Neuronal stem cell (in vitro differentiated cells): ENCODE measurements around the gene KLHL6.

ENCODE experiments used
- DNase-seq: peaks from one replicate; pipeline ENCODE4 v3.0.0-alpha.2; 2013; ENCODE audit warnings: low spot score
- H2AFZ ChIP-seq: one replicate; pipeline ENCODE4 v1.6.1; 2013; ENCODE audit warnings: mild to moderate bottlenecking, low read length, inconsistent platforms
- H2AK5ac ChIP-seq: 2 replicates; pipeline ENCODE4 v1.6.1; 2013; ENCODE audit warnings: low read depth, mild to moderate bottlenecking, inconsistent platforms, low read length, moderate library complexity, mixed read lengths
- H2BK120ac ChIP-seq: 2 replicates; pipeline ENCODE4 v1.6.1; 2013; ENCODE audit warnings: low read depth, mild to moderate bottlenecking, inconsistent platforms, low read length, moderate library complexity, mixed read lengths
- H2BK12ac ChIP-seq: one replicate; pipeline ENCODE4 v1.6.1; 2013; ENCODE audit warnings: low read length, inconsistent platforms
- H2BK15ac ChIP-seq: 2 replicates; pipeline ENCODE4 v1.6.1; 2013; ENCODE audit warnings: mild to moderate bottlenecking, low read length, inconsistent platforms, mixed read lengths
- H2BK5ac ChIP-seq: one replicate; pipeline ENCODE4 v1.6.1; 2013; ENCODE audit warnings: inconsistent platforms, mild to moderate bottlenecking, low read length, moderate library complexity
- H3K14ac ChIP-seq: one replicate; pipeline ENCODE4 v1.6.1; 2013; ENCODE audit warnings: low read length, inconsistent platforms
- H3K18ac ChIP-seq: 2 replicates; pipeline ENCODE4 v1.6.1; 2013; ENCODE audit warnings: low read length, inconsistent platforms
- H3K23ac ChIP-seq: 2 replicates; pipeline ENCODE4 v1.6.1; 2013; ENCODE audit warnings: low read depth, mild to moderate bottlenecking, mixed read lengths, low read length, inconsistent platforms; ENCODE audit not compliant: poor library complexity
- H3K27ac ChIP-seq: replicated peaks from 3 replicates; pipeline ENCODE4 v1.5.1; 2013; ENCODE audit warnings: low read length, inconsistent platforms
- H3K27me3 ChIP-seq, 3 experiments: 2 replicates each; pipeline ENCODE4 v1.6.1; 2013; ENCODE audit warnings: low read length in 3 of 3, mild to moderate bottlenecking in 2 of 3, inconsistent platforms in 1 of 3, low read depth in 1 of 3, mixed read lengths in 1 of 3, moderate library complexity in 1 of 3; ENCODE audit not compliant: control insufficient read depth in 3 of 3, insufficient read depth in 3 of 3
- H3K36me3 ChIP-seq, 2 donors: replicated peaks in 1 of 2; 2 replicates each; pipeline ENCODE4 v1.6.1; 2013; ENCODE audit warnings: low read length in 2 of 2; ENCODE audit not compliant: control insufficient read depth in 2 of 2, insufficient read depth in 2 of 2
- H3K4ac ChIP-seq: 2 replicates; pipeline ENCODE4 v1.6.1; 2013; ENCODE audit warnings: inconsistent platforms, mild to moderate bottlenecking, low read length, moderate library complexity
- H3K4me1 ChIP-seq, 2 donors: 1 replicate in 1 of 2; 2 replicates in 1 of 2; pipeline ENCODE4 v1.6.1; 2013; ENCODE audit warnings: low read length in 2 of 2, low read depth in 1 of 2; ENCODE audit not compliant: control insufficient read depth in 2 of 2, insufficient read depth in 1 of 2
- H3K4me2 ChIP-seq: one replicate; pipeline ENCODE4 v1.6.1; 2013; ENCODE audit warnings: mild to moderate bottlenecking, low read length, inconsistent platforms; ENCODE audit not compliant: insufficient read depth, poor library complexity, severe bottlenecking
- H3K4me3 ChIP-seq, 2 donors: 2 replicates each; pipeline ENCODE4 v1.5.1; 2013; ENCODE audit warnings: low read length in 2 of 2, mild to moderate bottlenecking in 2 of 2, inconsistent platforms in 1 of 2, moderate library complexity in 1 of 2
- H3K79me1 ChIP-seq: one replicate; pipeline ENCODE4 v1.6.1; 2013; ENCODE audit warnings: low read depth, mild to moderate bottlenecking, inconsistent platforms, low read length, moderate library complexity
- H3K9ac ChIP-seq: one replicate; pipeline ENCODE4 v1.6.1; 2013; ENCODE audit warnings: mild to moderate bottlenecking, low read depth, low read length, inconsistent platforms; ENCODE audit not compliant: poor library complexity
- H3K9me3 ChIP-seq, 2 donors: replicated peaks in 1 of 2; 2 replicates each; pipeline versions ENCODE3 to v1.6.1; 2013; ENCODE audit warnings: low read length in 2 of 2, mild to moderate bottlenecking in 2 of 2, inconsistent platforms in 1 of 2, low read depth in 1 of 2, mixed read lengths in 1 of 2, moderate library complexity in 1 of 2; ENCODE audit not compliant: control insufficient read depth in 2 of 2, insufficient read depth in 1 of 2
- H4K8ac ChIP-seq: one replicate; pipeline ENCODE4 v1.6.1; 2013; ENCODE audit warnings: low read depth, mild to moderate bottlenecking, inconsistent platforms, low read length, moderate library complexity
- H4K91ac ChIP-seq: one replicate; pipeline ENCODE4 v1.6.1; 2013; ENCODE audit warnings: low read length, low read depth, mild to moderate bottlenecking, inconsistent platforms; ENCODE audit not compliant: poor library complexity
- WGBS, 2 donors: extraction: QIAGEN DNeasy Blood & Tissue Kit; methylation state at CpG; one replicate each; pipeline ENCODE4 v1.1.7; 2013; ENCODE audit warnings: missing lambda C conversion rate in 2 of 2, mixed read lengths in 1 of 2; ENCODE audit not compliant: insufficient read length in 2 of 2, insufficient replicate concordance in 1 of 2; ENCODE audit errors: extremely low coverage in 2 of 2; 5-methylcytosine and 5-hydroxymethylcytosine counted together

Gene KLHL6

DNA sequence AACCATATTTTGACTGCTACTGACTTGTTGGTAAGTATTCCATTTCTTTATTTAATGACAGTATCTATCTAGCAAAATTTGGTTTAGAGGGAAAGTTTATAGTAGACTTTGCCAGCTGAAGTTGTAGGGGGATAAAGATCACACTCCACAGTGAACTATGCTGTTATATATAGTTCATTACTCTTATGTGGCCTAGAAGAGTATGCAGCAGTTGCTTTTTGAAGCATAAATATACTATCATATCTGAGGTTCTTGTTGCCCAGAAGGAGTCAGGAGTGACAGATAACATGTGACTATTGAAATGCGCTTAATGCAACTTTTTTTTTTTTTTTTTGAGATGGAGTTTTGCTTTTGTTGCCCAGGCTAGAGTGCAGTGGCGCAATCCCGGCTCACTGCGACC is 101.4 kb downstream of the KLHL6 start:
- no peak for DNase-seq
- peaks cover 0 to 5% of the 10 kb centered on the region in 2 donors for H3K9me3 ChIP-seq

GRCh38 chr3:183449791-183450190 is 105.7 kb downstream of the KLHL6 start:
- Histone ChIP-seq H3K18ac (no peak overlapping the region), H3K4me3 (no peak overlapping the region)
- DNase-seq = no peak

More for the DNA sequence above, 101.4 kb downstream of the KLHL6 start:
- no peak overlapping the region for H4K91ac ChIP-seq
- H3K4me3 ChIP-seq = no peak overlapping the region
- H4K8ac ChIP-seq = no peak overlapping the region
- H3K18ac ChIP-seq = no peak overlapping the region
- H3K14ac ChIP-seq = no peak overlapping the region
- no peak overlapping the region for H2AFZ ChIP-seq
- H2BK5ac ChIP-seq = no peak overlapping the region
- WGBS, 2 donors = no CpG with 5 or more reads among the region's 4 CpGs
- H3K4me2 ChIP-seq = no peak overlapping the region
- H3K4ac ChIP-seq = no peak overlapping the region
- peaks cover 4 to 59% of the 10 kb centered on the region in 2 donors for H3K36me3 ChIP-seq
- H2BK15ac ChIP-seq = no peak overlapping the region
- no peaks in the 10 kb centered on the region for H3K27me3 ChIP-seq
- H3K4me1 ChIP-seq = peaks cover 0 to under 1% of the 10 kb centered on the region in 2 donors
- no peak overlapping the region for H2AK5ac ChIP-seq
- H3K27ac ChIP-seq = no peak overlapping the region
- peaks cover 3% of the 10 kb centered on the region for H3K79me1 ChIP-seq
- no peak overlapping the region for H3K23ac ChIP-seq
- H3K9ac ChIP-seq = no peak overlapping the region
- no peak overlapping the region for H2BK12ac ChIP-seq
- no peak overlapping the region for H2BK120ac ChIP-seq

GRCh38 chr3:183449391-183449790 is 106.1 kb downstream of the KLHL6 start:
- Histone ChIP-seq H3K9me3 (no peaks in the 10 kb centered on the region), H3K4me3 (no peak overlapping the region), H3K9ac (no peak overlapping the region), H3K27ac (no peak overlapping the region), H4K91ac (no peak overlapping the region), H2BK12ac (no peak overlapping the region), H3K4me2 (no peak overlapping the region), H4K8ac (no peak overlapping the region), H2BK120ac (no peak overlapping the region), H2BK15ac (no peak overlapping the region), H3K23ac (no peak overlapping the region), H3K18ac (no peak overlapping the region), H3K27me3 (no peaks in the 10 kb centered on the region), H3K36me3 (peaks cover 3 to 34% of the 10 kb centered on the region in 2 donors), H2BK5ac (no peak overlapping the region), H2AFZ (no peak overlapping the region), H3K4me1 (peaks cover 0 to 5% of the 10 kb centered on the region in 2 donors), H3K4ac (no peak overlapping the region), H3K14ac (no peak overlapping the region), H3K79me1 (peaks cover 7% of the 10 kb centered on the region), H2AK5ac (no peak overlapping the region)
- no CpG with 5 or more reads among the region's 4 CpGs for WGBS, 2 donors
- DNase-seq = no peak

More at GRCh38 chr3:183449791-183450190, 105.7 kb downstream of the KLHL6 start:
- peaks cover 7% of the 10 kb centered on the region for H3K79me1 ChIP-seq
- no peak overlapping the region for H3K9ac ChIP-seq
- peaks cover 0 to 5% of the 10 kb centered on the region in 2 donors for H3K4me1 ChIP-seq
- H4K91ac ChIP-seq = no peak overlapping the region
- no peak overlapping the region for H3K4ac ChIP-seq
- no peaks in the 10 kb centered on the region for H3K9me3 ChIP-seq
- no CpG with 5 or more reads among the region's 1 CpG for WGBS, 2 donors
- H3K14ac ChIP-seq = no peak overlapping the region
- no peak overlapping the region for H2AFZ ChIP-seq
- no peak overlapping the region for H2BK5ac ChIP-seq
- no peak overlapping the region for H2AK5ac ChIP-seq
- H3K36me3 ChIP-seq = peaks cover 3 to 37% of the 10 kb centered on the region in 2 donors
- H3K27me3 ChIP-seq = no peaks in the 10 kb centered on the region
- H3K23ac ChIP-seq = no peak overlapping the region
- H2BK12ac ChIP-seq = no peak overlapping the region
- H3K27ac ChIP-seq = no peak overlapping the region
- no peak overlapping the region for H2BK120ac ChIP-seq
- no peak overlapping the region for H2BK15ac ChIP-seq
- no peak overlapping the region for H4K8ac ChIP-seq
- no peak overlapping the region for H3K4me2 ChIP-seq

DNA sequence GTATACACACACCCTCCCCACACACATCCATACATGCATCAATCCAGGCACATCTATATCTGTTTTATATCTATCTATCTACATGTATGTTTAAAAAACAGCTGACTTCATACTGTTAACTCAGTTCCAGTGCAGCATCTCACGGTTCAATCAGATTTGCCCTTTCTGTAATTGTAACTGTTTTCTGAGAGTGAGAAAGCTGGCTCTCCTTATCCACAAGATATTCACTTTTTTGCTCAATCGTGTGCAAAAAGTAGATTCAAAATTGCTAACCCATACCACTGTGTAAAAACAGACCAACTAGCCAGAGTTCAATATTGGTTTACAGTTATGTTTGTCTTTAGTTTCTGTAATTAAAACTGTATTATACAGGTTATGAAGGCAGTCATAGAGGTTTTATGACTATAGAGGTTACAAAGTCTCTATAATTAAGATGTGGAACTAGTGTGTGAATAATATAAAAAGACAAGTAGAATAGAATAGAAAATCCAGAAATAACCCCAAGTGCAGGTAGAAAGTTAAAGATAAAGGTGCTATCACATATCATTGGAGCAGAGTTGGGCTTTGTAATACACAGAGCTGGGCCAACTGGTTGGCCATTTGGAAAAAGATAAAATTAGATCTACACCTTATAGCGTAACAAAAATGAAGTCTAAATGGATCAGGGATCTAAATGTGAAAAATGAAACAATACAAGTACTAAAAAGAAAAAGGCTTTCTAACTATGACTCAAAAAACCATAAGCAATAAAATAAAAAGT is 107.0 kb downstream of the KLHL6 start:
- H3K14ac ChIP-seq = no peak overlapping the region
- no peaks in the 10 kb centered on the region for H3K27me3 ChIP-seq
- no peak overlapping the region for H2AK5ac ChIP-seq
- H4K91ac ChIP-seq = no peak overlapping the region
- peaks cover 7% of the 10 kb centered on the region for H3K79me1 ChIP-seq
- no peak overlapping the region for H4K8ac ChIP-seq
- peaks cover 0 to 5% of the 10 kb centered on the region in 2 donors for H3K9me3 ChIP-seq
- H2AFZ ChIP-seq = no peak overlapping the region
- H2BK12ac ChIP-seq = no peak overlapping the region
- peaks cover 0 to 27% of the 10 kb centered on the region in 2 donors for H3K36me3 ChIP-seq
- no peak overlapping the region for H2BK120ac ChIP-seq
- no CpG with 5 or more reads among the region's 3 CpGs for WGBS, 2 donors
- no peak overlapping the region for H3K18ac ChIP-seq
- H3K9ac ChIP-seq = no peak overlapping the region
- no peak overlapping the region for H2BK15ac ChIP-seq
- no peak overlapping the region for H2BK5ac ChIP-seq
- no peak overlapping the region for H3K4ac ChIP-seq
- no peak overlapping the region for H3K23ac ChIP-seq
- peak overlapping the region in 1 of 2 donors; percentile 85 for H3K4me3 ChIP-seq
- peaks cover 0 to 5% of the 10 kb centered on the region in 2 donors for H3K4me1 ChIP-seq
- no peak overlapping the region for H3K27ac ChIP-seq
- DNase-seq = no peak
- peak overlapping the region; percentile 32 for H3K4me2 ChIP-seq
